ENCODE results near the gene CPNE5.

DNA sequence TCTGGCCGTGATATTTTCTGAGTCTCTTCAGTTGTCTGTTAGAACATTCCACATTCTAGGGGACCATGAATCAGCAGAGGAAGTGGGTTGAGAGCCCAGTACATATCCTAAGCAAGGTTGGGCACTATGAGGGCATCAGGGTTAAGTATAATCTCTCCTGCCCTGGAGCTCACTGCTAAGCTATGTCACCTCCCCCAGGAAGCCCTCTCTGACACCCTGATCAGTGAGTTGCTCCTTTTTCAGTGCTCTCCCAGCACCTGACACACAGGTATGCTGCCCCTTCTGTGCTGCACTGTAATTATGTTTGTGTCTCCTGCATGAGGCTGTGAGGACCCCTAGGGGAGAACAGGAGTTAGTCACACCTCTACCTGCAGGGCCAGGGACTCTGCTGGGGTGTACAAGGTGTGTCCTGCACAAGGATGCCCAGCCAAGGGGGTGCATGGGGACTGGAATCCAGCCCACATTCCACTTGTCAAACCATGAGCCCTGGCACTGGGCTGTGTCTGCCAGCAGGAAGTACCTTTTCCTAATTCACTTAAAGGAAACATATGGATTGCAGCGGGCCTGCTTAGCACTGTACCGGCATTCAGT, 137.7 kb downstream of the CPNE5 start:
- TF ChIP-seq RCOR1 (IDR thresholded peaks at IDR 0.05; ENCODE audit: insufficient replicate concordance, low read length) (no peak), POLR2A (IDR thresholded peaks at IDR 0.05; ENCODE audit: low read depth, low read length) (no peak), SMC3 (IDR thresholded peaks at IDR 0.05; ENCODE audit: low read depth, low read length) (no peak), MAFK (IDR thresholded peaks at IDR 0.05; ENCODE audit: low read depth, low read length) (no peak), NFE2L2 (IDR thresholded peaks at IDR 0.05; ENCODE audit: low read depth, low read length) (no peak), CEBPB (IDR thresholded peaks at IDR 0.05; ENCODE audit: low read depth, low read length) (no peak), FOS (IDR thresholded peaks at IDR 0.05; ENCODE audit: low read depth, low read length) (no peak), CHD1 (IDR thresholded peaks at IDR 0.05; ENCODE audit: low read depth, low read length) (no peak)
- TF ChIP-seq, protein P1, sequence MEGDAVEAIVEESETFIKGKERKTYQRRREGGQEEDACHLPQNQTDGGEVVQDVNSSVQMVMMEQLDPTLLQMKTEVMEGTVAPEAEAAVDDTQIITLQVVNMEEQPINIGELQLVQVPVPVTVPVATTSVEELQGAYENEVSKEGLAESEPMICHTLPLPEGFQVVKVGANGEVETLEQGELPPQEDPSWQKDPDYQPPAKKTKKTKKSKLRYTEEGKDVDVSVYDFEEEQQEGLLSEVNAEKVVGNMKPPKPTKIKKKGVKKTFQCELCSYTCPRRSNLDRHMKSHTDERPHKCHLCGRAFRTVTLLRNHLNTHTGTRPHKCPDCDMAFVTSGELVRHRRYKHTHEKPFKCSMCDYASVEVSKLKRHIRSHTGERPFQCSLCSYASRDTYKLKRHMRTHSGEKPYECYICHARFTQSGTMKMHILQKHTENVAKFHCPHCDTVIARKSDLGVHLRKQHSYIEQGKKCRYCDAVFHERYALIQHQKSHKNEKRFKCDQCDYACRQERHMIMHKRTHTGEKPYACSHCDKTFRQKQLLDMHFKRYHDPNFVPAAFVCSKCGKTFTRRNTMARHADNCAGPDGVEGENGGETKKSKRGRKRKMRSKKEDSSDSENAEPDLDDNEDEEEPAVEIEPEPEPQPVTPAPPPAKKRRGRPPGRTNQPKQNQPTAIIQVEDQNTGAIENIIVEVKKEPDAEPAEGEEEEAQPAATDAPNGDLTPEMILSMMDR (conservative IDR thresholded peaks at IDR 0.05; ENCODE audit: low read depth, low read length) = no peak
